Left kidney (tissue), 2 donors: ENCODE results near the gene CCDC78. TPM values are rescaled to one million over a fixed set of nuclear protein-coding genes. Genes with fewer than 3 reads are reported as not detected.

ENCODE experiments used
- DNase-seq: peaks from one replicate; pipeline ENCODE4 v3.0.0-alpha.2; 2013
- polyA plus RNA-seq: library from polyadenylated mRNA; unstranded; fragments of 120-200 nt; gene quantifications from one replicate; pipeline ENCODE4 v1.2.1, GENCODE V29; 2013; ENCODE audit not compliant: insufficient read length

Gene CCDC78
- polyA plus RNA-seq, 1 donor: 2.0 TPM

DNA sequence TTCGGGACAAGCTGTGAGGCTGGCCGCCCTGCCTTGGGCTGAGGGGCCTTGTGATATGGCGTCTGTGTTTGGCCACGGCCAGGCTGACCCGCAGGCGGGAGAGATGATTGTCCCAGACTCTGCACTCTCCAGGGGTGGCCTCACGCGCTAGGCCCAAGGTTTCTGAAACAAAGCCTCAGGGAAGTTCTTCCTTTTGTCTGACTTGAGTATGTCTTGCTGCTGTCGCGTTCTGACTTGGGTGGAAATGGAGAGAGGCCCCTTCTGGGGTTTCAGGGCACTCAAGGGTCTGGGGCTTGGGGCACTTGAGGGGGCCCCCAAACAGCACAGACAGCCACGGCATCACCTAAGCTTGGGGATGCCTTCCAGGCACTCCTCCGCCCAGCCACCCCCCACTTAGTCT, 15.2 kb downstream of the CCDC78 start:
- no peak for DNase-seq

DNA sequence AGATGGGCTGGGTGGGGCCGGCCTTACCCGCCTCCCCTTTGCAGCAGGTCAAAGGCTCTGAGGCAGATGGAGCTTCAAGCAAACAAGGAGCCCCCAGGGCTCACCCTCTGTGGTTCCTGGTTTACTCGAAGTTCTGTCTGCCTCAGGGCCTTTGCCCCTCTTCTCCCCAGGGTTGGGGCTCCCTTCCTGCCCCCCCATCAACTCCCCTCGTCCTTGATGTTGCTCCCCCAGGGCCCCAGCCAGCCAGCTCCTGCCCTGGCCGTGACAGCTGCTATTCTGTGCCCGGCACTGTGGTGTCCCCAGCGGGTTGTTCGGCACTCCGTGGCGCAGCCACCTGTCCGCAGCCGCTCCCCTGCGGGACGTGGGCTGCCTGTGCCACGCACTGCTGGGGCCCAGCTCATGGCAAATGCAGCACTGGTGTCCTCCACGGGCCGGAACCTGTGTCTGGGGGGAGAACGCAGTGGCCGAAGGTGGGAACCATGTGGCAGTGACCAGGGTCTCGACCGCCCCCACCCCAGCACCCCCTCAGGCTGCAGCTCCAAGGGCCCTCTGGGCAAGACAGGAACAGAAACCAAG, 15.7 kb downstream of the CCDC78 start:
- no peak for DNase-seq

DNA sequence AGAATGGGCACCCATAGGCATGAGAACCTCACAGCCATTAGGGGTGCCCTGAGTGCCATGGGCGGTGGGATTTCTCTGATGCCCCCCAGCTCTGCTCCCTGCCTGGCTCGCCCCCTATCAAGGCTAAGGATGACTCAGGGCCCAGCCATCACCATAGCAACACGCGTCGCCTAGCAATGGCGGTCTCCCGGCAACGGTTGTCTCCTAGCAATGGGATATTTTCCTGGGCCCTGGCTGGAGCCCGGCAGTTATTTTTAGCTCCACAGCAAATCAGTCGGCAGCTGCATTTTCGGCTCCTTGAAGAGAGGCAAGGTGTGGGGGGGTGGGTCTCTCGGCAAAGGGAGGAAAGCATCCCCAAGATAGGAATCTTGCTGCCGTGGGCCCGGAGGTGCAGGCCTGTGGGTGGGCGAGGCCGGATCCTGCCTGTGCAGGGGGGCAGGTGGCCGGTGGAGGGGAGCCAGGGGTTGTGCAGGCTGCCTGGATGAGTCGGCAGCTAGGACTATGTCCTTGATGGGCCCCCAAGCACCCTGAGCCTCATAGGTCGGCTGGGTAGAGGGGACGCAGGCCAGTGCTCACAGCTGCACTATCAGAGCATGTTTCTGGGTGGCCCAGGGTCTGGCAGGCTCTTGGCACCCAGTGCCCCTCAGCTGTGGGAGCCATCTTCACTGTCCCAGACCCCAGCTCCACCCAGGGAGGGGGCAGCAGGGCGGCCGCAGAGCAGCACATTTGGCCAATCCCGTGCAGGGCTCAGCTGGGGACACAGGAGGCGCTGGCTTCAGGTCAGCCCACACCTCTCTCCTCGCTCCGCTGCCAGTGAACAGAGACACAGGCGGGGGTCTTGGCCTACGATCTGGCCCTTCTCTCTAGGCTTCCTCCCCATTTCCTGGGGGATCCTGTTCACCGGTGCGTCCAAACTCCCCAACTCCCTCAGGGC, 16.4 kb downstream of the CCDC78 start:
- DNase-seq: no peak

DNA sequence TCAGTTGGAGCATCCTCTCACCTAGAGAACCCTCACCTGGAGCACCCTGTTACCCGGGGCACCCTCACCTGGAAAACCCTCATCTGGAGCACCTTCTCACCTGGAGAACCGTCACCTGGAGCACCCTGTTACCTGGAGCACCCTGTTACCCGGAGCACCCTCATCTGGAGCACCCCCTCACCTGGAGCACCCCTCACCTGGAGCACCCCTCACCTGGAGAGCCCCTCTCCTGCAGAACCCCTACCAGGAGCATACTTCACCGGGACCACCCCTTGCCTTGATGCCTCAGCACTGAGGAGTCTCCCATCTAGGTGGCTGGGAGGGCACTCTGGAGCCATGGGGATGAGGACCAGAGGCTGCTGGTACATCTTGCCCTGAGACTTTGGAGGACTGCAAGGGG, 17.3 kb downstream of the CCDC78 start:
- DNase-seq: no peak

DNA sequence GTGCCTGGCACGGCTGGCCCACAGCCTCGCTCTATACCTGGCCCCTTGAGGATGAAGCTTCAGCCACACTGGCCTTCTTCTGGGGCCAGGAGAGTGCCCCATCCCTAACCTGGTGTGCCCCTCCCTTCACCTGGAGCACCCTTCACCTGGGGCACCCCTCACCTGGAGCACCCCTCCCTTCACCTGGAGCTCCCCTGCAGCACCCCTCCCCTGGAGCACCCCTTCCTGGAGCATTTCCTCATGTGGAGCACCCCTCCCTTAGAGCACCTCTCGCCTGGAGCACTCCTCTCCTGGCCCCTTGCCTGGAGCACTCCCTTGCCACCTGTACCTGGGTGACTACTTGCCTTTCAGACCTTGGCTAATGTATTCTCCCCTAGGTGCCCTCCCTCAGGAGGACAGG, 18.2 kb downstream of the CCDC78 start:
- DNase-seq: no peak

DNA sequence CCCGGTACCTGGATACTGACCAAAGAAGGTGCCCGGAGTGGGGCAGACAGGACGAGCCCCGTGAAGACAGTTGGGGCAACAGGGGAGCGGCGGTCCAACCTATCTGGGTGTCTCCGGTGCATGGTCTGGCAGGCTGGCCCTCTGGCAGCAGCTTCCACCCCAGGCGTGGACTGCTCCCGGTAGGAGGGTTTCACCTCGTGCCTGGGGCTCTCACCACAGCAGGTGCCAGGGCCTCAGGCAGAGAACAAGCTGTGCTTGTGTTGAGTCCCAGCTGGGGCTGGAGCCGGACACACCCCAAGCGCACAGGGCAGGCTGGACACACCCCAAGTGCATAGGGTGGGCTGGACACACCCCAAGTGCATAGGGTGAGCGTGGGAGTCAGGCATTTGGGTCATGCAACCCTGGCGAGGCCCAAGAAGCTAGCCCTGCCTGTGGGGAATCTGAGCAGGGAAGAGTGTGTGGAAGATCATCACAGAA, 19.1 kb downstream of the CCDC78 start:
- no peak for DNase-seq

DNA sequence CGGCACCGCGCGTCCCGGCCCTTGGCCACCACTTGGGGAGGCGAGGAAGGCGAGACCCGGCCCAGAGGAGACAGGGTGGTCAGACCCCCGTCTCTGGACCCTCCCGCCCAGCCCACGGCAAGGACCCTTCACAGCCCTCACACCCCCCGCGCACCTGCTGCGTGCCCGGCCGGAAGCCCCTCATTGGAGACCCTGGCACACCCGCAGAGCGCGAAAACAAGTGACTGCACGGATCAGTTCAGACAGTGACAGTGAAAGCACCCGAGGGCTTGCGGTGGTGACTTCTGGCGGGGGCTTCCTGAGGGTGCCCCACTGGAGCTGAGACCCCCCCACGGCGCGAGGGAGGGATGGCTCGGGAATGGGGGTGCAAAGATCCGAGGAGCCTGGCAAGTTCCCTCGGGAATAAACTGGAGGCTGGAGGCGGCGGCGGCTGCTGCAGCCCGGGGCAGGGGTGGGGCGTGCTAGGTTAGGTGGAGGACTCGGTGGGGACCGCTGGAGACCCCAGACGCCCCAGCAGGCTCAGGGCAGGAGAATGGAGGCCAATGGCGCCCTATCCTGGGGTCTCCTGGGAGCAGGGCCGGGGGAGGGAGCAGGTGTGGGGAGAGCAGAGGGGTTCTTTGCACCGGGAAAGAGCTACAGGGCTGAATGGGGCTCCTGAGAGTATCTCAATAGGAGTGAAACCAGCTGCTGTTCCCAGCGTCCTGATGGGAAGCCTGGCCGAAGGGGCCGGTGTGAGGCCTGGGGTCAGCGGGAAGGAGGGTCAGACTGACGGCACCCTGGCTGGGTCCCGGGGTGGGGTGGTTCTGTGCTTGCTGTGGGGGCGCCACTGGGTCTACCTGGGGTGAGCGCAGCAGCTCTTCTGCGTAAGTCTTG, 19.8 kb downstream of the CCDC78 start:
- DNase-seq: no peak

DNA sequence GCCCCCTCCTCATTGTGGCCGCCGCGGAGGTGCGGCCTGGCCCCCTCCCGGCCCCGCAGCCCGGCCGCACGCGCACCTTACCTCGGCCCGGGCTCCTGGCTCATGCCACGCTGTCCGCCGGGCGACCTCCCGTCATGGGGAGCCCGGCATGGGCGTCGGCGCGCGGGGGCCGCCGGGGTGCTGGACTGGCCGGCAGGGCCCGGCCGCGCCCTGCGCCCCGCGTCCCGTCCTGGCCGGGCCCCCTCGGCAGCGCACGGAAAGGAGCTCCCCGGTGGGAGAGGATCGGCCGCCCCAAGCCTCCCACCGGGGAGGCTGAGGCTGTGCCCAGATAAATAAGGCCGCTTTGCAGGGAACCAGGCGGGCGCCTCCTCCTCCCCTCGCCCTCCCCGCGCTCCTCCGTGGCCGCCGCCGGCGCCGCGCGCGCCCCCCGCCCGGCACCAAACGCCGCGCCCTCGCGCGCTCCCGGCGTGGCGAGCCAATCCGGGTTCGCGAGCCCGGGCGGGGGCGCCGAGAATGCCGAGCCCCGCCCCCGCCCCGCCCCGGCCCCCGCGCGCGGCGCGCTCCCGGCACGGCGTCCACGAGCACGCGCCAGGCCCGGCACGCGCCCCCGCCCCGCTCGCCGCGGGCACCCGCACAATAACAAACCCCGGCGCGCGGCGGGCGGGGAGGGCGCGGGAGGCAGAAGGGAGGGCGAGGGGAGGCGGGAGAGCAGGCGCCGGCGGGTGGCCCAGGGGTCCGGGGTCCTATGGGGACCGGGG, 20.6 kb downstream of the CCDC78 start, which contains the start of gene FBXL16:
Gene FBXL16, minus strand, starts transcription at position 371 of the 758 bp plus-strand sequence. CDS start 8,396 bp downstream, outside the sequence.
- DNase-seq: no peak

DNA sequence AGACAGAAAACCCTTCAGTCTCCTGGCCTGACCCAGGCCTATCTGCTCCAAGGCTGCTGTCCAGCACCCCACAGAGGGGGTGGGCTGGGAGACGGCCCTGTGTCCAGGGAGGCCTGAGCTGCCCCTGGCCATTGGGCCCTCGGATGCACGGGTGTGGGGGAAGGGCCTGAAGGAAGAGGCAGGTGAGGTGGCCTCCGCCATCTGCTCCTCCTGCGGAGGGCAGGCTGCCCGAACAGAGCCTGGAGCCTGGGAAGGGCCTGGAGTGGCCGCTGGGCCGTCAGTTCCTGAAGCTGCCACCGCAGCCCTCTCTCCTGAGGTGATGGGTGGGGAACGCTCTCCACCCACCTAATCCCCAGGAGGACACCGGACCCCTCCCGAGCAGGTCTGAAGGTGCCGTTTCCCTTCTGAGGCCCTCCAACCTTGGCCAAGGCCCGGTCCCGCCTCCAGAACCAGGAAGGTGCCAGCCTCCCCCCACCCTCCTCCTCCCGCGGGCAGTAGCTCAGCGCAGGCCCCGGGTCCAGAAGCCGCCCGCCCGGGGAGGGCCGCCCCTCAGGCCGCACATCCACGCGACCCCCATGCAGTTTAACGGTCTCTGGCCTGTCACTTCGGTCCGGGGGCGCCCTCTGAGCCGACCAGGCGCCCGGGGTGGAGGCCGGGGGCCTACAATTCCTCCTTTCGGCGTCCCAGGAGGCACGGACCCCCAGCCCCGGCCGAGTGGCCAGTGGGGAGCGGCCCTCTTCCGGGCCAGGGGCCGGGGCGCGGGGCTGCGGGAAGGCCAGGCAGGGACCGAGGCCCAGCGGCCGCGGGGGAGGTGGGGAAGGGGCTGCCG, 21.5 kb downstream of the CCDC78 start:
- DNase-seq: no peak

DNA sequence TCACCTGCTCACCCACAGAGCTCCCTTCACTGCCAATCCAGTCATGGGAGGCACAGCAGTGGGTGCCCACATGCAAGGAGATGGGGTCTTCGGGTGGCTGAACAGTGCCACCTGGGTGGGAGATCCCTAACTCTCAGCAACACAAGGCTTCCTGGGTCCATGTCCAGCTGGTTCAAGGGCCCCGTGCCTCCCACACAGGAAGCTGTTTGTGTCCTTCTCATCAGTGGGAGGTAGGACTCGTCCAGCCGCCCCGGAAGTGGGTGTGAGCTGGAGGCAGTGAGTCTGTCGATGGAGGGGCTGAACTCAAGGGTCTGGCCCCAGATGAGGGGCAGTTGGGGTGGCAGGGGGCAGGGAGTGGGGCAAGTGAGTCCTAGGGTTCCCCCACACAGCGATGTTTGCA, 22.2 kb downstream of the CCDC78 start:
- no peak for DNase-seq

DNA sequence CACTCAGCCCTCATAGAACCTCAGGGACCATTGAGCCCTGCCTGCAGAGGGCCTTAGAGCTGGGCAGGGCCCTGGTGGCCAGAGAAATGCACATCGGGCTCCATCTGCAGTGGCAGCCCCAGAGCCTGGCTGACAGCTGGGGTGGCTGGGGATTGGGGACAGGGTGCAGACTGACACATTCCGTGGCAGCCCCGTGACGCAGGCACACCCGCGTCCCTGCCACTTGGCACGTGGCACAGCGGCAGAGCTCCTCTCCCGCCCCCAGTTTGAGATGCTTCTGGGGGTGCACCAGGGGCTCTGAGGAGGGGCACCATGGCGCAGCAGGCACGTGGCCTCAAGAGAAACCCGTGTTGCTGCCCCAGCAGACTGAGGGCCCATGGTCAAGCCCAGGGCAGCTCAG, 22.8 kb downstream of the CCDC78 start:
- no peak for DNase-seq

DNA sequence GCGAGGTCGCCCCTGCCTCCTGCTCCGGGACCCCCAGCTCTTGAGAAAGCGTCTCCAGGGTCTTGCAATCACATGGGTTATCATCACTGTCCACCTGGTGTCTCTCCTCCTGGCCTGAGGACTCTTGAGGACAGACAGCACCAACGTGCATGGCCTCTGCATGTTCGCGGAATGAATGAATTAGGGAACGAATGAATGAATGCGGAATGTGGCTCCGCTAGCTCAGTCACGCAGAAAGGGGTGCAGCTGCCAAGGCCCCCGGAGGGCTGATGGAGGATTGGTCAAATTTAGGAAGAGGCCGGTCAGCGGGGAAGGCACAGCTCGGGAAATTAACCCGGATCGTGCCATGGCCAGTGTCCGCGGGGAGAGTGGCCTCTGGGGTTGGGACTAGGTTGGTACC, 23.9 kb downstream of the CCDC78 start:
- DNase-seq: no peak

DNA sequence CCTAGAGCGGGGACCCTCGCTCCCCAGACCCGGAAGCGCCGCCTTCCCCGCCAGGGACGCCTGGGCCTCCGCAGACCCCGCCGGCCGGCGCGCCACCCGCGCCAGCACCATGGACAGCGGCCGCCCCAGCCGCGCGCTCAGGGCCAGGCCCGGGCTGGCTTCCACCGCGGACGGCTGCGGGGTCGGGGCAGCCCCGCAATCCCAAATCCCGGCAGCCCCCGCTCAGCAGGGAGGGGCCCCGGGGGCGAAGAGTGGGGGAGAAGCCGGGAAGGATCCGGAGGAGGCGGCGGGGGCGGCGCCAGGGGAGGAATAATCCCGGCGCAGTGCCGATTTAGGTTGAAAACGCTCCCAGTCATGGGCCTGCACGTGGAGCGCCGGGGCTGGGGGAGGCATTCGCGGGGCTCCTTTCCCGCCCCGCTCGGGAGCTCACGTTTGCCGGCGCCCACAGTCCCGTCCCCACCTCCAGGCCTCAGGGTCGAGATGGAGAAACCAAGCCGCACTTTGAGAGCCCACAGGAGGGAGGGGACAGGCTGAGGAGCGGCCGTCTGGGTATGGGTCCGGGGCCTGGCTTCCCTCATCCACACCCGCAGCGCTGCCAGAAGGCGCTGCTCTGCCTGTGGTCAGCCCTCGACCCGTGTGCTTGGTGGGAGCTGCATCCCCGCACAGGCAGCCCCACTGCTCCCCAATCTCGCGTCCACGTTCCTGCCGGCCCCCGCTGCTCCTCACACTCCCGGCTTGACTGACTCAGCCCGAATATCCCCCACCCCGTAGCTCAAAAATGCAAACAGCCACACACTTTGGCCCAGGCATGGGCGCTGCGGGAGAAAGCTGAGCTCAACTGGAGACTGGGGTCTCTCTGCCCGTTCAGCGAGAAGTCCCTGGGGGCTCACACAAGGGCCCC, 25.3 kb downstream of the CCDC78 start:
- DNase-seq: peak; percentile 49

DNA sequence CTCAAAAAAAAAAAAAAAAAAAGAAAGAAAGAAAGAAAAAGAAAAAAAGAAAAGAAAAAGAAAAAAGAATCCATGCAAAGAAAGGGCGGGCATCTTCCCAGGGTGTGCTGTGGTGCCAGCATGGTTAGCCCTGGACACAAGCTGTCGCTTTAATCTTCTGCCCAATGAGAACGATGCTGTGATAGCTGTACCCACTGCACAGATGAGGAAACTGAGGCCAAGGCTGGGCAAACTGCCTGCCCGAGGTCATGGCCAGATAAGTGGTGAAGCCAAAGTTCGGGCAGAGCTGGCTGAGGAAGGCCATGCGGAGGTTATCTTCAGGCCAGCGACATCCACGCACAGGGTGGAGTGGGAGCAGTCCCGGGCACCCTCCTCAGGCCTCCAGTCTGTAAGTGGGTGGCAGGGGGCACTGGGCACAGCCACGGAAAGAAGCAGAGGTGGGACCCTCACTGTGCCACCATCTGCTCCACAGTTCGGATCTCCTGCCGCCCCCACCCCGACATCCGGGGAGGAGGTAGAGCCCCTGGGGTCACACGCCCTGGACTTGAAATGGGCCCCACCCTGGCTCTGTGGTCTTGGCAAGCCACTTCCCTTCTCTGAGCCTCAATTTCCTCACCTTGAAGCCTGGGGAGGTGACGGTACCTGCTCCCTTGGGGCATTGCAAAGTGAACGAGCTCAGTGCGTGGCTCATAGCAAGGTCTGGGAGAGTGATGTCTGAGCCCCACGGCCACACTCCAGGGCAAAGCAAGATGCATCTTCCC, 27.2 kb downstream of the CCDC78 start:
- no peak for DNase-seq

DNA sequence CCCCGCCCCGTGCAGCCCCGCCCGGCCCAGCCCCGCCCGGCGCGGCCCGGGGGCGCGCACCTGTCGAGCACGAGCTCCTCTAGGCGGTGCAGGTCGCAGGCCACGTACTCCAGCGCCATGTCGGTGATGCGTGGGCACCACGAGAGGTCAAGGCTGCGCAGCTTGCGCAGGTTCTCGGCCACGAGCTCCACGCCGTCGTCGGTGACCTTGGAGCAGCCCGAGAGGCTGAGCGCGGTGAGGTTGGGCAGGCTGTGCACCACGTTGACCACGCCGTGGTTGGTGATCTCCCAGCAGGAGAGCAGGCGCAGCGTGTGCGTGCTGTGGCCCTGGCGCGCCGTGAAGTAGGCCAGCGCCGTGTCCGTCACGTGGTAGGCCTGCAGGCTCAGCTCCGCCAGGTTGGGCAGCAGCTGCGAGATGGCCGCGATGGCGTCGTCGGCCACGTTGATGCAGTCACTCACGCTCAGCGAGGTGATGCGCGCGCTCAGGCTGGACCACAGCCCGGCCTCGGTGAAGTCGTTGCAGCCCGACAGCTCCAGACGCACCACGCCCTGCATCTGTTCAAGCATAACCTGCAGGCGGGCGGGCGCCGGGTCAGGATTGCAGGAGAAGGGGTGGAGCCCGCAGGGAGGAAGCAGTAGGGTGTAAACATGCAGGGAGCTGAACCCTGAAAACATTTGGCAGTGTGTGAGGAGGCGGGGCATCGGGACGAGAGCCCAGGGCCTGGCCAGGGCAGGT, 30.7 kb downstream of the CCDC78 start:
- DNase-seq: no peak

DNA sequence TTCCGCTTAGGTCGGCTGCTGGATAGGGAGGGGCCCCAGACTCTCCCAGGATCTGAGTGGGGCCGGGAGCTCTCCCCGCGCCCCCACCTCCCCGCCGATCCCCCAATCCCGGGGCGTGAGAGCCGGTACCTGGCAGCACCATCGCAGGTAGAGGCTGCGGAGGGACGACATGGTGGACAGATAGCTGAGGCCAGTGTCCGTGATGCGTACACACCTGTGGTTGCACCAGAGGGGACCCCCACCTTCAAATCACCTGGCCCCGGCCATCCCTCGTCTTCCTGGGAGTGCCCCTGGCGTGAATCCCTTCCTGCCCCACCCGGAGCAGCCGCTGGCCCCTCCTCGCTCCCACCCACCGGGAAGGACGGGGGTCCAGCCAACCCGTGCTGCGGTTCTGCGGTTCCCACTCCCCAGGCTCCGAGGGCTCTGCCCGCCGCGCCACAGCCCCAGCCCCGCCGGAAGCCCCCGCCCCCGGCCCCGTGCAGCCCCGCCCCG, 31.3 kb downstream of the CCDC78 start:
- no peak for DNase-seq

DNA sequence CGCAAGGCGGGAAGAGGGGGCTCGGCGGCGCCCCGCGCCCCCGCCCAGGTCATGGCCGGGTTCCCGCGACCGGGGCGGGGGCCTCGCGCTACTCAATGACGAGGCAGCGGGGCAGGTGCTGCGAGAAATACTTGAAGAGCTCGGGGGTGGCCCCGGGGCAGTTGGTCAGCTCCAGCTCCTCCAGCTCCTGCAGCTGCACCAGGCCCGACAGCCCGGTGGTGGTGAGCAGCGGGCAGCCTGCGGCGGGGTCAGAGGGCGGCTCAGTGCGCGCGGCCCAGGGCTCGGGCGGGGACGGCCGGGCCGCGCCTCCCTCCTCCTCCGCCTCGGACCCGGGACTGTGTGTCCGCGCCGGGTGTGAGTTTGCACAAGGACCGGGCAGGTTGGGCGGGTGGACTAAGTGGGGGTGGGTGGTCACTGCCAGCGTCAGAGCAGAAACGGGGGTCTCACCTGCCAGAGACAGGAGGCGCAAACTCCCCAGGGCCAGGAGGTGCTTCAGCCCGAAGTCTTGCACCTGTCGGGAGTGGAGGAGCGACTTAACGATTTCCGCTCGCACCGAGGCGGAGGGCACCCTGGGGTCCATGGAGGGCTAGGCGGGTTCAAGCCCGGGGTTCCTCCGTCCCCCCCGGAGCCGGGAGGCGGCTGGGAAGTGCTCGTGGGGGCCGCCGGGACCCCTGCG, 31.9 kb downstream of the CCDC78 start:
- no peak for DNase-seq
